AG10803 (cell line): ENCODE data around the gene JPH2.
A peak's percentile ranks its signal among the peaks of the same experiment; 100 is the strongest.

ENCODE experiments used
- DNase-seq: peaks from one replicate; pipeline ENCODE4 v3.0.0; 2010; ENCODE audit warnings: low read depth
- H3K4me3 ChIP-seq: 2 replicates; pipeline ENCODE4 v1.5.1; 2011; ENCODE audit warnings: mild to moderate bottlenecking, low read length, control low read depth
- CTCF ChIP-seq: conservative IDR thresholded peaks from 2 replicates; pipeline ENCODE4 v1.5.1; 2011; ENCODE audit warnings: mild to moderate bottlenecking, low read length, control low read depth, inconsistent platforms

The JPH2 gene

GRCh38 chr20:44187772-44188709, 1.1 kb upstream of the JPH2 start:
- DNase-seq = peak; percentile 80
- TF ChIP-seq CTCF = no peak
- H3K4me3 ChIP-seq = peak overlapping the region; percentile 70

GRCh38 chr20:44186674-44187053, 324 bp downstream of the JPH2 start:
- peak overlapping the region; percentile 70 for H3K4me3 ChIP-seq
- no peak for TF ChIP-seq CTCF
- no peak for DNase-seq

- peak overlapping the region; percentile 70 for H3K4me3 ChIP-seq
- no peak for TF ChIP-seq CTCF
Observed at GRCh38 chr20:44186201-44186600, 787 bp downstream of the JPH2 start.

GRCh38 chr20:44185574-44185973, 1.4 kb downstream of the JPH2 start:
- peak overlapping the region; percentile 70 for H3K4me3 ChIP-seq
- DNase-seq = no peak
- TF ChIP-seq CTCF = no peak

More at GRCh38 chr20:44186201-44186600, 787 bp downstream of the JPH2 start:
- DNase-seq = no peak

- no peak for TF ChIP-seq CTCF
Observed at GRCh38 chr20:44183282-44183681, 3.7 kb downstream of the JPH2 start.

GRCh38 chr20:44182863-44183262, 4.1 kb downstream of the JPH2 start:
- no peak for TF ChIP-seq CTCF
- no peak overlapping the region for H3K4me3 ChIP-seq
- DNase-seq = no peak

More at GRCh38 chr20:44183282-44183681, 3.7 kb downstream of the JPH2 start:
- no peak for DNase-seq
- no peak overlapping the region; the same call in 1 of the 2 replicates for H3K4me3 ChIP-seq
